ENCODE data around the gene GPC5.

GRCh38 chr13:92830821-92831220 lies 1432.4 kb downstream of the GPC5 start:
- TF ChIP-seq, protein P1, sequence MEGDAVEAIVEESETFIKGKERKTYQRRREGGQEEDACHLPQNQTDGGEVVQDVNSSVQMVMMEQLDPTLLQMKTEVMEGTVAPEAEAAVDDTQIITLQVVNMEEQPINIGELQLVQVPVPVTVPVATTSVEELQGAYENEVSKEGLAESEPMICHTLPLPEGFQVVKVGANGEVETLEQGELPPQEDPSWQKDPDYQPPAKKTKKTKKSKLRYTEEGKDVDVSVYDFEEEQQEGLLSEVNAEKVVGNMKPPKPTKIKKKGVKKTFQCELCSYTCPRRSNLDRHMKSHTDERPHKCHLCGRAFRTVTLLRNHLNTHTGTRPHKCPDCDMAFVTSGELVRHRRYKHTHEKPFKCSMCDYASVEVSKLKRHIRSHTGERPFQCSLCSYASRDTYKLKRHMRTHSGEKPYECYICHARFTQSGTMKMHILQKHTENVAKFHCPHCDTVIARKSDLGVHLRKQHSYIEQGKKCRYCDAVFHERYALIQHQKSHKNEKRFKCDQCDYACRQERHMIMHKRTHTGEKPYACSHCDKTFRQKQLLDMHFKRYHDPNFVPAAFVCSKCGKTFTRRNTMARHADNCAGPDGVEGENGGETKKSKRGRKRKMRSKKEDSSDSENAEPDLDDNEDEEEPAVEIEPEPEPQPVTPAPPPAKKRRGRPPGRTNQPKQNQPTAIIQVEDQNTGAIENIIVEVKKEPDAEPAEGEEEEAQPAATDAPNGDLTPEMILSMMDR (IDR thresholded peaks at IDR 0.05; ENCODE audit: low read length), result no peak
- no peak for TF ChIP-seq EZH2 (IDR thresholded peaks at IDR 0.05; ENCODE audit: borderline replicate concordance, low read length)

All from OCI-LY1 (cell line).